Omental fat pad (tissue), 4 donors: ENCODE data around the gene AURKAIP1. TPM values are rescaled to one million over a fixed set of nuclear protein-coding genes. Genes with fewer than 3 reads are reported as not detected.
"Not testable (repeated sequence)": the region's sequence is repeated elsewhere in the genome, so short reads cannot be mapped to it uniquely, and the experiment has no call there.

Experiments
- ATAC-seq: fragments of 150-250 bp; one replicate; pipeline ENCODE4 v1.9.1; 2016; ENCODE audit warnings: mild to moderate bottlenecking, moderate library complexity; ENCODE audit not compliant: low FRiP score
- DNase-seq: peaks from one replicate; pipeline ENCODE4 v3.0.0-alpha.2; 2019; ENCODE audit warnings: low spot score
- total RNA-seq, 4 donors: library from RNA; depleted of rRNA; stranded (reverse); fragments of >200 nt; gene quantifications; one replicate each; pipeline ENCODE4 v1.1.0, GENCODE V29; 2016
- TF ChIP-seq, protein P1 (sequence below), 3 donors: fragments of 450-650 bp; IDR thresholded peaks; one replicate each; pipeline ENCODE4 v1.5.1; 2016 to 2017; ENCODE audit warnings: antibody characterized with exemption in 3 of 3, mild to moderate bottlenecking in 3 of 3, moderate library complexity in 2 of 3

The AURKAIP1 gene
- total RNA-seq, 4 donors from 2014 or later, result 96.3 to 115 (median 105) TPM

GRCh38 chr1:1388078-1388472, 13.1 kb upstream of the AURKAIP1 start:
- ATAC-seq, result no peak
- TF ChIP-seq, protein P1, sequence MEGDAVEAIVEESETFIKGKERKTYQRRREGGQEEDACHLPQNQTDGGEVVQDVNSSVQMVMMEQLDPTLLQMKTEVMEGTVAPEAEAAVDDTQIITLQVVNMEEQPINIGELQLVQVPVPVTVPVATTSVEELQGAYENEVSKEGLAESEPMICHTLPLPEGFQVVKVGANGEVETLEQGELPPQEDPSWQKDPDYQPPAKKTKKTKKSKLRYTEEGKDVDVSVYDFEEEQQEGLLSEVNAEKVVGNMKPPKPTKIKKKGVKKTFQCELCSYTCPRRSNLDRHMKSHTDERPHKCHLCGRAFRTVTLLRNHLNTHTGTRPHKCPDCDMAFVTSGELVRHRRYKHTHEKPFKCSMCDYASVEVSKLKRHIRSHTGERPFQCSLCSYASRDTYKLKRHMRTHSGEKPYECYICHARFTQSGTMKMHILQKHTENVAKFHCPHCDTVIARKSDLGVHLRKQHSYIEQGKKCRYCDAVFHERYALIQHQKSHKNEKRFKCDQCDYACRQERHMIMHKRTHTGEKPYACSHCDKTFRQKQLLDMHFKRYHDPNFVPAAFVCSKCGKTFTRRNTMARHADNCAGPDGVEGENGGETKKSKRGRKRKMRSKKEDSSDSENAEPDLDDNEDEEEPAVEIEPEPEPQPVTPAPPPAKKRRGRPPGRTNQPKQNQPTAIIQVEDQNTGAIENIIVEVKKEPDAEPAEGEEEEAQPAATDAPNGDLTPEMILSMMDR (IDR thresholded peaks at IDR 0.05), result no peak
- DNase-seq, result no peak

DNA sequence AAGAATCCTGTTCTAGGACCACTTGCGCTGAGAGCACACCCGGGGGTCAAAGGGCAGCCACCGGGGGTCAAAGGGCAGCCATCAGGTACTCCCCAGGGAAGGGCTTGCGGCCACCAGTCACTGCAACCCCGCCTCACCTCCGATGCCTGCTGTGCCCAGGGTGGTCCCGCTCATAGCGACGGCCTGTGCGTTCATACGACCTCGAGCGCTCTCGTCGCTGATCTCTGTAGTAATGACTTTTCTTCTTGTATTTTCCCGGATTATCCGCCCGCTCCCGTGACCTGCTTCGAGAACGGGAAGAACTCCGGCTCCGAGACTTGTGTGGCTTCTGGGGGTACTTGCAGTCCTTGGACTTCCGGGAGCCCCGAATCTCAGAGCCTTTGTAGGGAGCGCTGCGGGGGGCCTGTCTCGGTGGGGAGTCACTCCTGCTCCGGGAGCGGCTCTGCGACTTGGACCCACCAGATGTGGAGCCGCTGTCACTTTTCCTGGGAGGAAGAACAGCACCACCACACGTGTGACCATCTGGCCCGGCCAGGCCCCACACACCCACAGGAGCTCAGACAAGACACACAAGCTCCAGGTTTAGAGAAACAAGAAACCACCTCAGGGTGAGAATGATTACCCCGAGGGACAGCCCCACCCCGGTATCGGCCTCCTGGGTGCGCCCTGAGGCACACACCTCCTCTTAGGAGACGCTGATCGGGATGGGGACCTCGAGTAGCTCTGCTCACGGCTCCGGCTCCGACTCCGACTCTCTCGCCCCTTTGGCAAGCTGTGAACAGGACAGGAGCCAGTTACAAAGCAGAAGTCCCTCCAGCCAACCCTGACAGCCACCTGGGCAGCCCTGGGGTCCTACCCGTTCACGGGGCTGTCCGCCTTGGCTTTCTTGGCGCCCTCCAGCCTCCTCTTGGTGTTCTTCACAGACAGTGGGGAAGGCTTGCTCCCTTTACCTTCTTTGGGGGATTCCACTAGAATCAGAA, 12.4 kb upstream of the AURKAIP1 start:
- no peak for ATAC-seq

DNA sequence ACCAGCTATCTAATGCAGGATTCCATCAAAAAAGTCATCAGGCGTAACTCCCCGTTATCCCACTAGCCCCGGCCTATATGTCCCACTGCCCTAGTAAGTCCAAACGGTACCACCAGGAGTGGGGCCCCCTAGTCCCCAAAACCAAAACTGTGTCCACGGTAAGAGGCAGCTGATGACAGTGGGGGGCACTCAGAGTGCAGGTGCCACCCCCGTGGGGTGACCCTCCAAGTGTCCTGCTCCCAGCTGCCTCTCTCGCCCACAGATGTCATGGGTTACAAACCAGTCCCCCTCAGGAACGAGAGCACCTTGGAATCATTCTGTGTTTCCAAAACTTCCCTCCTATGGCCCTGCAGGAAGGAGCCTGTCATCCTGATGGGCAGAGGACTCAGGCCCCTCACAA, 10.9 kb upstream of the AURKAIP1 start:
- DNase-seq, result no peak
- no peak for ATAC-seq
- TF ChIP-seq, protein P1 (IDR thresholded peaks at IDR 0.05), result no peak

More for the DNA sequence above, 12.4 kb upstream of the AURKAIP1 start:
- DNase-seq, result no peak
- TF ChIP-seq, protein P1 (IDR thresholded peaks at IDR 0.05), result no peak

DNA sequence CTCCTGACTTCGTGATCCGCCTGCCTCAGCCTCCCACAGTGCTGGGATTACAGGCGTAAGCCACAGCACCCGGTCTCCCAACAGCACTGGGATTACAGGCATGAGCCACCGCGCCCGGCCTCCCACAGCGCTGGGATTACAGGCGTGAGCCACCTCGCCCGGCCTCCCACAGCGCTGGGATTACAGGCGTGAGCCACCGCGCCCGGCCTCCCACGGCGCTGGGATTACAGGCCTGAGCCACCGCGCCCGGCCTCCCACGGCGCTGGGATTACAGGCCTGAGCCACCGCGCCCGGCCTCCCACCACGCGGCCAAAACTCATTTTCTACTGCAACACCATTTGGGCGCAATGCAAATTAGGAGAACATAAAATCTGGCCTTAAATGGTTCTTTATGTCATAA, 10.3 kb upstream of the AURKAIP1 start:
- not testable (repeated sequence) for ATAC-seq, DNase-seq

DNA sequence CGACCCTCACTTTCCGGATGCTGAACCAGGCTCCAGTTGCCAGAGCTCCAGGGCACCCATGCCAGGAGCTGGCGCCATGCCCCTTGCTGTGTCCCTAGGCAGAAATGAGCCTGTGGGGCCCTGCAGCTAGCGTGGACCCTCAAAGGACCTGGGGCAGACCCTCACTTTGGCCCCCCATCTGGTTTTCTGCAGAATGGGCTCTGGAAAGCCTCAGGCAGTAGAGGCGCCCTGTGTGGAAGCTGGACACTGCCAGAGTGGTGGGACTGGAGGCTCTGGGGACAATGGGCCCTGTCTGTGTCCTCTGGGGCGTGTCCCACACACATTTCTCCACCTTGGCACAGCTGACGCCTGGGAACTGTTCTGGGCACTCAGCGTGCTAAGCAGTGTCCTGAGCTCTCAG, 6.3 kb upstream of the AURKAIP1 start:
- ATAC-seq, result no peak
- no peak for DNase-seq
- TF ChIP-seq, protein P1 (IDR thresholded peaks at IDR 0.05), result no peak

DNA sequence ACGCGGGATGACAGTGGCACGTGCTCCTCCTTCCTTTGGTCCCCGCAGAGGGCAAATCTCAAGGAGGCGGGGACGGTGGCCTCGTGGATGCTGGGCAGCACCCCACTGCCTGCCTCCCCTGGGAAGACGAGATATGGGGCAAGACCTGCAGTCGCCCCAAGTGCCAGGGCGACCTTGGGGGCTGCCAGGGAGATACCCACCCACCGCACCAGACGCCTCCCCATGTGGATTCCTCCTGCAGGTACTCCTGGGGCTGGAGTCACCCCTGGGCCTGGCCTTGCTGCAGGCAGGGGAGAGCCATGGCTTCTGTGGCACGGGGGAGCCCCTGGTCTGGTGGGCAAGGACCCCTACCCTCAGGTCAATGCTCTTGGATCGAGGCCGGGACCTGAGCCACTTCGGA, 5.9 kb upstream of the AURKAIP1 start:
- TF ChIP-seq, protein P1 (IDR thresholded peaks at IDR 0.05), result no peak
- DNase-seq (no peak), ATAC-seq (no peak)

- ATAC-seq, result no peak
- TF ChIP-seq, protein P1 (IDR thresholded peaks at IDR 0.05), result no peak
- no peak for DNase-seq
These were observed 2.7 kb upstream of the AURKAIP1 start for GRCh38 chr1:1377540-1378205.
